ENCODE measurements around the gene SHROOM3. TPM values are rescaled to one million over a fixed set of nuclear protein-coding genes. Genes with fewer than 3 reads are reported as not detected.

The SHROOM3 gene
- polyA plus RNA-seq, 1 donor from 2014 or later: 2.7 TPM

GRCh38 chr4:76765473-76766183 is 330.6 kb downstream of the SHROOM3 start:
- H3F3A ChIP-seq (ENCODE audit: insufficient read depth, low read length, poor library complexity, severe bottlenecking): no peaks in the 10 kb centered on the region
- TF ChIP-seq EP300 (conservative IDR thresholded peaks at IDR 0.05; ENCODE audit: poor library complexity, severe bottlenecking) (no peak), EZH2 (IDR thresholded peaks at IDR 0.05; ENCODE audit: borderline replicate concordance, insufficient read depth, low read length, poor library complexity, severe bottlenecking) (no peak), REST (IDR thresholded peaks at IDR 0.05; ENCODE audit: borderline replicate concordance) (no peak), TAF1 (IDR thresholded peaks at IDR 0.05; ENCODE audit: low read depth) (no peak), CTCF (IDR thresholded peaks at IDR 0.05; ENCODE audit: poor library complexity, severe bottlenecking) (no peak), RAD21 (conservative IDR thresholded peaks at IDR 0.05) (no peak), SMC3 (conservative IDR thresholded peaks at IDR 0.05; ENCODE audit: poor library complexity) (no peak)
- H3K9ac ChIP-seq (ENCODE audit: low read length): no peak overlapping the region
- no peaks in the 10 kb centered on the region for H3K9me3 ChIP-seq (ENCODE audit: low read length)
- H4K20me1 ChIP-seq (ENCODE audit: insufficient read depth): no peaks in the 10 kb centered on the region
- H3K27ac ChIP-seq (ENCODE audit: low read length): no peak overlapping the region
- H3K4me3 ChIP-seq (ENCODE audit: low read length): no peak overlapping the region
- no peaks in the 10 kb centered on the region for H3K27me3 ChIP-seq (ENCODE audit: insufficient read depth, low read depth, low read length)
- H3K9me2 ChIP-seq (ENCODE audit: insufficient read depth, low read length): no peaks in the 10 kb centered on the region
- H3K36me3 ChIP-seq (ENCODE audit: insufficient read depth, low read length): no peaks in the 10 kb centered on the region
- H3K79me2 ChIP-seq (replicated peaks; ENCODE audit: insufficient read depth, low read length): no peaks in the 10 kb centered on the region
- no peak overlapping the region for H2AFZ ChIP-seq (ENCODE audit: low read depth, low read length)
- H3K4me2 ChIP-seq (ENCODE audit: low read length): no peak overlapping the region

GRCh38 chr4:76767983-76768382 is 333.0 kb downstream of the SHROOM3 start:
- Histone ChIP-seq H3K9me2 (ENCODE audit: insufficient read depth, low read length) (no peaks in the 10 kb centered on the region), H3K4me2 (ENCODE audit: low read length) (no peak overlapping the region), H3K27me3 (ENCODE audit: insufficient read depth, low read depth, low read length) (no peaks in the 10 kb centered on the region), H3K9ac (ENCODE audit: low read length) (no peak overlapping the region), H3K27ac (ENCODE audit: low read length) (no peak overlapping the region), H3K36me3 (ENCODE audit: insufficient read depth, low read length) (peaks cover 7% of the 10 kb centered on the region), H2AFZ (ENCODE audit: low read depth, low read length) (no peak overlapping the region), H4K20me1 (ENCODE audit: insufficient read depth) (no peaks in the 10 kb centered on the region), H3K9me3 (ENCODE audit: low read length) (no peaks in the 10 kb centered on the region), H3K4me3 (ENCODE audit: low read length) (no peak overlapping the region), H3F3A (ENCODE audit: insufficient read depth, low read length, poor library complexity, severe bottlenecking) (no peaks in the 10 kb centered on the region), H3K79me2 (replicated peaks; ENCODE audit: insufficient read depth, low read length) (no peaks in the 10 kb centered on the region)
- no peak for TF ChIP-seq POLR2AphosphoS5 (IDR thresholded peaks at IDR 0.05)
- no peak for TF ChIP-seq REST (IDR thresholded peaks at IDR 0.05; ENCODE audit: borderline replicate concordance)

Measured in neural cell (in vitro differentiated cells).